BJ (cell line): ENCODE results near the gene FUT8. TPM values are rescaled to one million over a fixed set of nuclear protein-coding genes. Genes with fewer than 3 reads are reported as not detected.

Source experiments
- CTCF ChIA-PET: fragments of 350-600 bp; formaldehyde crosslinking; extraction: SDS; loops from one replicate; lab custom pipeline; 2021; ENCODE audit warnings: antibody characterized with exemption, inconsistent platforms; lab: Yijun Ruan, JAX
- POLR2A ChIA-PET: fragments of 300-600 bp; sonication (Branson Sonifier 250); formaldehyde crosslinking; extraction: SDS; loops from one replicate; lab custom pipeline; 2021; ENCODE audit warnings: antibody characterized with exemption; lab: Charles Lee
- DNase-seq: peaks from one replicate; pipeline ENCODE4 v3.0.0-alpha.2; 2011; ENCODE audit warnings: low read depth
- H3K27me3 ChIP-seq: 2 replicates; pipeline ENCODE4 v1.6.0; 2011; ENCODE audit warnings: low read length; ENCODE audit not compliant: control insufficient read depth, insufficient read depth
- H3K36me3 ChIP-seq: 2 replicates; pipeline ENCODE4 v1.5.1; 2011; ENCODE audit warnings: low read length; ENCODE audit not compliant: control insufficient read depth, insufficient read depth
- H3K4me3 ChIP-seq: 2 replicates; pipeline ENCODE4 v1.5.1; 2011; ENCODE audit warnings: low read depth, mild to moderate bottlenecking, control low read depth, low read length
- CTCF ChIP-seq: IDR thresholded peaks from 2 replicates; pipeline ENCODE4 v1.5.1; 2011; ENCODE audit warnings: low read depth, mild to moderate bottlenecking, control low read depth, inconsistent platforms, low read length, moderate library complexity; ENCODE audit not compliant: insufficient read depth
- polyA plus RNA-seq: library from polyadenylated mRNA; depleted of rRNA; stranded (reverse); fragments of >200 nt; gene quantifications from 2 replicates; pipeline ENCODE4 v1.2.3, GENCODE V29; 2011

FUT8 gene
- polyA plus RNA-seq, 1 experiment, result 14.7 TPM

GRCh38 chr14:65780566-65780965 lies 368.0 kb downstream of the FUT8 start:
- no peaks in the 10 kb centered on the region for H3K36me3 ChIP-seq
- TF ChIP-seq CTCF, result no peak
- CTCF ChIA-PET, result interaction anchor here (0.5 to 1.0 kb wide), 2 partner anchors 166 to 1026 kb away, joined by 3 to 6 read pairs; no protein-coding TSS in a partner anchor
- H3K4me3 ChIP-seq, result no peak overlapping the region
- peaks cover 1% of the 10 kb centered on the region; the same call in 1 of the 2 replicates for H3K27me3 ChIP-seq
- no peak for DNase-seq
- POLR2A ChIA-PET, result no interaction called here

GRCh38 chr14:65783101-65783500 lies 370.6 kb downstream of the FUT8 start:
- no peak for TF ChIP-seq CTCF
- ChIA-PET CTCF (interaction anchor here (1.1 kb wide), 1 partner anchor 41 kb away, joined by 3 read pairs; no protein-coding TSS in a partner anchor), POLR2A (no interaction called here)
- Histone ChIP-seq H3K4me3 (no peak overlapping the region), H3K36me3 (no peaks in the 10 kb centered on the region), H3K27me3 (peaks cover 1% of the 10 kb centered on the region; the same call in 1 of the 2 replicates)
- DNase-seq, result no peak

GRCh38 chr14:65783576-65783975 lies 371.0 kb downstream of the FUT8 start:
- DNase-seq, result no peak

GRCh38 chr14:65784574-65784973 lies 372.0 kb downstream of the FUT8 start:
- ChIA-PET CTCF (no interaction called here), POLR2A (no interaction called here)
- no peaks in the 10 kb centered on the region for H3K36me3 ChIP-seq
- no peak for TF ChIP-seq CTCF
- H3K27me3 ChIP-seq, result peaks cover 1% of the 10 kb centered on the region; the same call in 1 of the 2 replicates
- no peak overlapping the region for H3K4me3 ChIP-seq
- no peak for DNase-seq

More at GRCh38 chr14:65783576-65783975, 371.0 kb downstream of the FUT8 start:
- CTCF ChIA-PET, result interaction anchor here (1.1 kb wide), 1 partner anchor 41 kb away, joined by 3 read pairs; no protein-coding TSS in a partner anchor
- Histone ChIP-seq H3K27me3 (peaks cover 1% of the 10 kb centered on the region; the same call in 1 of the 2 replicates), H3K4me3 (no peak overlapping the region), H3K36me3 (no peaks in the 10 kb centered on the region)
- no peak for TF ChIP-seq CTCF
- POLR2A ChIA-PET, result no interaction called here

GRCh38 chr14:65787461-65787860 lies 374.9 kb downstream of the FUT8 start:
- no peak for TF ChIP-seq CTCF
- Histone ChIP-seq H3K36me3 (no peaks in the 10 kb centered on the region), H3K4me3 (no peak overlapping the region), H3K27me3 (no peaks in the 10 kb centered on the region)
- no peak for DNase-seq
- CTCF ChIA-PET, result interaction anchor here (1.4 kb wide), 1 partner anchor 10 kb away, joined by 4 read pairs; no protein-coding TSS in a partner anchor
- POLR2A ChIA-PET, result no interaction called here
